Activated CD4-positive, alpha-beta T cell treated with anti-CD3 and anti-CD28 coated beads, Interleukin-2, Interleukin-6, amounts not matched to agents 100 ng/mL and 50 ng/mL, durations not matched to agents 16 hours and 8 hours (primary cell): ENCODE data around the gene LMCD1.

Source experiments
- DNase-seq: peaks from one replicate; pipeline ENCODE4 v3.0.0-alpha.2; 2020

Gene LMCD1

GRCh38 chr3:8509961-8510360 is 8.3 kb downstream of the LMCD1 start:
- no peak for DNase-seq

DNA sequence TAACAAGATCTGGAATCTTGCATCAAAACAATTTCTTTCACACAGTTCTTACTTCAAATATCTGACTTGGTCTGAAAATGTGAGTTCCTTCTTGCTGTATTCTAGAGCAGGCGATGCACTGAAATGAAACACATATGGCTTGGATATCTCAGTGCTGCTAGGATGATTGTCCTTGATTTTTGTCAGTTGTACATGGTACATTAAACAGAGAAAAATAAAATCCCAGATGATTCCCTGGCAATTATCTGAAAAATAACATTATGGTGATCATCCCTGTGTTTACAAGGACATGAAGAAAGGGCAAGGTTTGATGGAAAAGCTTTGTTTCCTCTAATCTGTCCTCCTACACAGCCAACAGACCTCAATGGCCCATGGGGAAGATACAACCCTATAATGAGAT is 10.6 kb downstream of the LMCD1 start:
- no peak for DNase-seq

DNA sequence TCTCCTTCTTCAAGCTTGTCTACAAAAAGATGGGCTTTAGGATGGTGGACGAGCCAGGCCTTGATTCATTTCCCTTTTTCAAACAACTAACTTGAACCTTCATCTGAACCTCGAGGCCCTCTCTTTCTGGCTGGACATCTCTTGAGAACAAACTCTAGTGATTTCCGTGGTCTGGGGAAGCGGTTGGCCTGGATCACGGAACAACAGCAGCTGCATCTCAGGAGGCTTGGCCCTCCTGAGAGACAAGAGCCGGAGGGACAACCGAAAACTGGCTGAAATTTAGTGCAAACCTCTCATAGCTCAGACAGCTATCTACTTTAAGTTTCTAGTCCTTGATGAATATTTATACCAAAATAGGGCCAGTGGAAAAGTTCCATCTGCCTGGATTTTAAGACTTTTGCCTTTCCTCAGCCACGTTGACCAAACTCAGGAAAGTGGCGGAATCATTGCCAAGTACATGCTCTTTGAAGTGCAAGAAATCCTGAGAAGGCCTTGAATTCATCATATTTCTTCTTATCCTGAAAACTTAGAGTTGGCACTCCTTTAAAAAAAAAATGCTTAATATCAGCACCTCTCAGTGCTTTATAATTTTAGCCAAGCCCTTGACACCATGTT is 14.5 kb downstream of the LMCD1 start:
- DNase-seq: no peak

- DNase-seq: no peak
These were observed 15.2 kb downstream of the LMCD1 start for GRCh38 chr3:8516783-8517182.

- no peak for DNase-seq
These were observed 15.9 kb downstream of the LMCD1 start for GRCh38 chr3:8517487-8517886.

- DNase-seq: no peak
These were observed 16.5 kb downstream of the LMCD1 start for GRCh38 chr3:8518138-8518537.

DNA sequence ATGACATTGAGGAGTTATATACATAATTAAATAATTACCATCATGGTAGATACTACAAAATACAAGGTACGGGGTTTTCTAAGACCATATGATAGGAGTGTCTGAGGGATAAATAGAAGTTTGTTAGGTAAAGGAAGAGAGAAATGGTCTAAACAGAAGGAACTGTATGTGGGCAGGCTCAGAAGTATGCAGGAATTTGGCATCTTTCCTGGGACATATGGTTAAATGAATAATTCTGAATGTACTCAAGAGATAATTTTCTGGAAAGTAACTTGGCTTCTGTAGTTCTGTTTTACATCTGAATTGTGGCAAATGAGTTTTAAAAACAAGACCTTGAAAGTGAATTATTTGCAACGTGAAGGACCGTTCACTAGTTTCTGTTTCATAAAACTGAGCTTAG is 17.5 kb downstream of the LMCD1 start:
- no peak for DNase-seq

- no peak for DNase-seq
These were observed 18.3 kb downstream of the LMCD1 start for GRCh38 chr3:8519774-8520448.

GRCh38 chr3:8520816-8521403 is 19.3 kb downstream of the LMCD1 start:
- DNase-seq: no peak

DNA sequence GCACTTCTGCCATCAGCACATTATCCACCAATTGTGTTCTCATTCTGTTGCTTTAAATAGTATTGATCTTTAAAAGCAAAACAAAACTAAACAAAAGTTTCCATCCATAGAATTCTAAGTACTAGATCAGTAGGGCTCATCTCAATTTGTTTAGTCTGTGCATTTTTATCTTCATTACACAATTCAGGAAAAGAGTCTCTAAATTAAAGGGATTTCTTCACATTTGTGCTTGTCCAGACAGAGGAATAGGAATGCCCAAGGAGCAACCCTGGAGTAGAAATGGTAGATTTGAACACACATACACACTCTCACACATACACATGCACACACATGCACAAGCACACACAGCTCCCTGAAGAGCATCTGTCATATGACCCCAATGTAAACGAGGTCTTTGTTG is 21.4 kb downstream of the LMCD1 start:
- no peak for DNase-seq

- peak; percentile 19 for DNase-seq
These were observed 22.6 kb downstream of the LMCD1 start for GRCh38 chr3:8524249-8524648.

DNA sequence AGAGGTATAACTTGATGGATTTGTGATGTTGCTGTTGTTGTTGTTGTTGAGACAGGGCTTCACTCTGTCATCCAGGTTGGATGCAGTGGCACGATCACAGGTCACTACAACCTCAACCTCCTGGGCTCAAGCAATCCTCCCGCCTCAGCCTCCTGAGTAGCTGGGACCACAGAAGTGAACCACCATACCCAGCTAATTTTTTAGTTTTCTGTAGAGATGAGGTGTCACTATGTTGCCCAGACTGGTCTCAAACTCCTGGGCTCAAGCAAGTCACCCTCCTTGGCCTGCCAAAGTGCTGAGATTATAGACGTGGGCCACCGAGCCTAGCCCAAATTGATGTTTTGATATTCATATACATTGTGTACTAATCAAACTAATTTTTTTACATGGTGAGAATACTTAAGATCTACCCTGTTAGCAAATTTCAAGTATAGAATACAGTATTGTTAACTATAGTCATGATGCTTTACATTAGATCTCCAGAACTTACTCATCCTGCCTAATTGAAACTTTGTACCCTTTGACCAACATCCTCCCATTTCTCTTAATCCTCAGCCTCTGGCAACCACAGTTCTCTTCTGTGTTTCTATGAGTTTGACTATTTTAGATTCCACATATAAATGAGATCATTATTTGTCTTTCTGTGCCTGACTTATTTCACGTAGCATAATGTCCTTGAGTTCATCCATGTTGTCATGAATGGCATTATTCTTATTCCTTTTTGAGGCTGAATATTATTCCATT is 23.2 kb downstream of the LMCD1 start:
- peak; percentile 19 for DNase-seq

GRCh38 chr3:8525893-8526292 is 24.3 kb downstream of the LMCD1 start:
- DNase-seq: no peak

DNA sequence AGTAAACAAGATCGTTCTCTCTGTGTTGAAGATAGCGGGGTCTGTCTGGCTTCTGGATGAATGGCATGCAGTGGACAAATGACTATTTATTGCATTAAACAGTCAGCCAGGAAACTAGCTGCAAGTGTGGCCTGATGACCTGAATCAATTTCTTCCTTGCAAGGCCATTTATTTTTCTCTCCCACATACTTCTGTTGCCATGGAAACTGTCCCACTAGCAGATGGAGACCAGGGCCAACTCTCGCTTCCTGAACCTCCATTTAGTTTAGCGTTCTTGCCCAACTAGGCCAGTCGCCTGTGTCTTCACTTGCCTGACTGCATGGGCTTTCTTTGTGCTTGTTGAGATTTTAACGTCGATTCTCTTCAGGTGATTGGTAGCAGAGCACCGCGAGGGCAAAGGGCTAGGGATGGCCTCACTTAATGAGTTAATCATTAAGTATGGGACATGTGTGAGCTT is 27.6 kb downstream of the LMCD1 start:
- DNase-seq: no peak

DNA sequence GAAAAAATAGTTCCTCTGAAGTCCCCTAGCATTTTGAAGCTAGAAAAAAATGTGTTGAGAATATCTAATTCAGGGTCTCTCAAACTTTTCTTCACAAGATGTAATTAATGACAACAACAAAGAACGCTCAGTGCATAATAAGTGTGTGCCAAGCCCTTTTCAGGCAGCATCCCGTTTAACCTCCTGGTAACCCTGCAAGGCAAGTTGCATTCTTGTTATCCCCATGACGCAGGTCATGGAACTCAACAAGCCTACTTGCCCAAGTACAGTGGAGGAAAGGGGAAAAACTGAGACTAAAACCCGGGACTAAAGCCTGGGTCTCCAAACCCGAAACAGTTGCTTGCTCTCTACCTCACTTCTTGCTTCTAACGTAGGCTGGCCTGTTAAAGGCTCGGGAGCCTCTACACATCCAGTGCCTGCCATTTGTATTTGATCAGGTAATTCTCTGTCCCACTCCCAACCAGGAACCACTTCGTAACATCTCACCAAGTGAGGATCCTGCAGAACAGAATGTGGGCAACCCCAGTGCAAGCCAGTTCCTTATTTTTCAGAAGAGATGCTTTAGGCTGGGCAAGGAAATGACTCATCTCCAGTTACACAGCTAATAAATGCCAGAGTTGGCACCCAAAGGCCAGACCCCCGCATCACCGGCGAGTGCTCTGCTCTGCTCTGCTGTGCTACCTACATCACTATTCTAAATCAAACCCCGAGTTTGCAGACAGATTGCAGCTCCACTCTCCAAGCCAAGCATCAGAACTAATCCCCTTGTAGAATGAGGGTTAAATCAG is 28.3 kb downstream of the LMCD1 start:
- DNase-seq: no peak

GRCh38 chr3:8530581-8530980 is 29.0 kb downstream of the LMCD1 start:
- no peak for DNase-seq

- DNase-seq: no peak
These were observed 30.7 kb downstream of the LMCD1 start for GRCh38 chr3:8532251-8532871.

GRCh38 chr3:8536096-8537056 is 34.8 kb downstream of the LMCD1 start:
- no peak for DNase-seq

- no peak for DNase-seq
These were observed 35.8 kb downstream of the LMCD1 start for GRCh38 chr3:8537440-8537839.

DNA sequence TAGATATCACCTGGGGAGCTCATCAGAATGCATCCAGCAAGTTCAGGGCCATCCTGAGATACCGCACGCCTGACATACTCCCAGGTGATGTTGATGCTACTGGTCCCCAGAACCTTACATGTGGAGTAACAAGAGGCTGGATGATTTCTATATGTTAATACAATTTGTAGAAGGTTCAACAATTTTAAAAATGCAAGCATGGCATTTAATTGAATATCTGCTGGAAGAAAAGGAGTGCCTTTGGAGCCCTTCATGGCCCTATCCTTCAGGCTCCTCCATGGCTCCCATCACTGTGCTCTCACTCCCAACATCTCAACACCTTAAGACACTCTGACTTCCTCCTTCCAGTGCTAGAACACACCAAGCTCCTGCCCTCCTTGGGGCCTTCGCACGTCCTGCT is 36.6 kb downstream of the LMCD1 start:
- no peak for DNase-seq

DNA sequence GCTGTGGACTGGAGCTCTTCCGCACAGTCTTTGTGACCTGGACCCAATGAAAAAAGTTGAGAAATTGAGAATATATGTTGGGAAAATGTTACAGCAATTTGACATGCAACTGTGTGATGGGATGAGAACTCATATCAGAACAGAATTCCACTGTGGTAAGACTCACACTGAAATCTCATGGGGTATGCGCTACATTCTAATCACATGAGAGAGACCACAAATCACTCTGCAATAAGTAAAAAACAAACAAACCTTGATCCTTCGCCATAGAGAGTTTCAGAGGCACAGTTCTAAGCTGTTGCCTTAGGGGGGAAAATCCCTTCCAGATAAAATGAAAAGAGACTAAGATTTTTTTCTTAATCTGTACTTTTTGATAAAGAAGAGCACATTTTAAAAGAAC is 37.3 kb downstream of the LMCD1 start:
- DNase-seq: no peak
